ENCODE results near the gene SLC5A4.
A peak's percentile ranks its signal among the peaks of the same experiment; 100 is the strongest.

Gene SLC5A4

DNA sequence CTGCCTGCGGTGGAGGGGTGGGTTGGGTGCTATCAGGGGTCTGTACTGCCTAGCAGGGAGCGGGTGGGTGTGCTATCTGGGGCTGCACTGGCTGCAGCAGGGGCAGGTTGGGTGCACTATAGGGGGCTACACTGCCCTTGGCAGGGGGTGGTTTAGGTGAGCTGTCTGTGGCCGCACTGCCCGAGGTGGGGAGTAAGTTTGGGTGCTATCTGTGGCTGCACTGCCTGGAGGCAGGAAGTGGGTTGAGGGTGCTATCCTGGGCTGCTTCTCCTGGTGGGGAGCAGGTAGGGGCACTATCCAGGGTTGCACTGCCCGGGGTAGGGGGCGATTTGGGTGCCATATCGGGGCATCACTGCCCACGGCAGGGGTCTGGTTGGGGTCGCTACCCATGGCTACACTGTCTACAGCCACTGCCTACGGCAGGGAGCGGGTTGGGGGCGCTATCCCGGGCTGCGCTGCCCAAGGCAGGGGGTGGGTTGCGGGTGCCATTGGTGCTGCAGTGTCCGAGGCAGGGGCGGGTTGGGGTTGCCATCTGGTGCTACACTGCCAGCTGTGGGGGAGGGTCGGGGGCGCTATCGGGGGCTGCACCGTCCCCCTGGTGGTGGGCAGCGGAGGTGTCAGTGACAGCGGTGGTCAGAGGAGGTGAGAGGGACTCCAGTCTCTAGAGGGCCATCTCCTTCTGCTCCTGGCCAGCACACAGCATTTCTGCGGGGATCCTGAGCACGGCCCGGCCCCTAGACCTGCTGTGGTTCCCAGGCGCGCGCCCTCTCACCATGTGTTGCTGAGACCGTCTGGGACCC is 49.0 kb downstream of the SLC5A4 start:
- no peak for DNase-seq (ENCODE audit: extremely low read depth, low read depth)
- TF ChIP-seq, protein P1, sequence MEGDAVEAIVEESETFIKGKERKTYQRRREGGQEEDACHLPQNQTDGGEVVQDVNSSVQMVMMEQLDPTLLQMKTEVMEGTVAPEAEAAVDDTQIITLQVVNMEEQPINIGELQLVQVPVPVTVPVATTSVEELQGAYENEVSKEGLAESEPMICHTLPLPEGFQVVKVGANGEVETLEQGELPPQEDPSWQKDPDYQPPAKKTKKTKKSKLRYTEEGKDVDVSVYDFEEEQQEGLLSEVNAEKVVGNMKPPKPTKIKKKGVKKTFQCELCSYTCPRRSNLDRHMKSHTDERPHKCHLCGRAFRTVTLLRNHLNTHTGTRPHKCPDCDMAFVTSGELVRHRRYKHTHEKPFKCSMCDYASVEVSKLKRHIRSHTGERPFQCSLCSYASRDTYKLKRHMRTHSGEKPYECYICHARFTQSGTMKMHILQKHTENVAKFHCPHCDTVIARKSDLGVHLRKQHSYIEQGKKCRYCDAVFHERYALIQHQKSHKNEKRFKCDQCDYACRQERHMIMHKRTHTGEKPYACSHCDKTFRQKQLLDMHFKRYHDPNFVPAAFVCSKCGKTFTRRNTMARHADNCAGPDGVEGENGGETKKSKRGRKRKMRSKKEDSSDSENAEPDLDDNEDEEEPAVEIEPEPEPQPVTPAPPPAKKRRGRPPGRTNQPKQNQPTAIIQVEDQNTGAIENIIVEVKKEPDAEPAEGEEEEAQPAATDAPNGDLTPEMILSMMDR (IDR thresholded peaks at IDR 0.05; ENCODE audit: low read depth, low read length, missing control alignments) = no peak
- H3K4me3 ChIP-seq (replicated peaks; ENCODE audit: low read depth, low read length) = no peak overlapping the region

DNA sequence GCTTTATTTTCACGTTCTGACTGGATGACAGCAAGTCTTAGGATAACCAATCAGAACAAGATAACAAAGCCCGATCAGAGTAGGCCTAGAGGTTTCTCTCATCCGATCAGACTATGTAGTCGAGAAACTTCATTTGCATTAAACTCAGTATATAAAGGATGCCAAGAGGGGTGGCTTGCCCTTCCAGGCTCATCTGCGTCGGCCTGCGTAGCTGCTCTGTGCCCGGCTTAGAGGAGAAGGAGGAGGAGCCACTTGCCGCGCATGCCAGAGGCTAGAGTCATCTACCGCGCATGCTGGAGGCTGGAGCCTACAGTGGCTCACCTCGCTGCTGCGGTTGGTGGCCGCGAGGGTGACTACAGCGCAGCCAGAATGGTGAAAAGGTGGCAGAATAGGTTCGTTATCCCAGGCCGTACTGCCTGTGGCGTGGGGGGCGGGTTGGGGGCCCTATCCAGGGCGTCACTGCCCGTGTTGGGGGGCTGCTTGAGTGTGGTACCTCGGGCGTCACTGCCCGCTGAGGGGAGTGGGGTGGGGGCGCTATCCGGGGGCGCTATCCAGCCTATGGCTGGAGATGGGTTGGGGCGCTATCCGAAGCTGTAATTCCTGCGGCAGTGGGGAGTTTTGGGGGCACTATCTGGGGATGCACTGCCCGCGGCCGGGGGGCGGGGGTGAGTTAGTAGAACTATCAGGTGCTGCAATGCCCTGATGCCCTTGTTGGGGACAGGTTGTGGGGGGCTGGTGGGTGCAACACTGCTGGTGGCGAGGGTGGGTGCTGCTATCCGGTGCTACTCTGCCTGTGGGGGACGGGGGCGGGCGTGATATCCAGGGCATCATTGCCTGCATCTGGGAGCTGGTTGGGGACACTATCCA is 50.1 kb downstream of the SLC5A4 start, which contains the start of gene RFPL2:
Gene RFPL2 (minus strand): TSS at position 218 of the 867 bp plus-strand sequence. CDS start 2,622 bp downstream, outside the sequence.
- no peak for DNase-seq (ENCODE audit: extremely low read depth, low read depth)
- TF ChIP-seq, protein P1 (IDR thresholded peaks at IDR 0.05; ENCODE audit: low read depth, low read length, missing control alignments) = no peak
- no peak within 1 kb of the TSS for H3K4me3 ChIP-seq (replicated peaks; ENCODE audit: low read depth, low read length)

DNA sequence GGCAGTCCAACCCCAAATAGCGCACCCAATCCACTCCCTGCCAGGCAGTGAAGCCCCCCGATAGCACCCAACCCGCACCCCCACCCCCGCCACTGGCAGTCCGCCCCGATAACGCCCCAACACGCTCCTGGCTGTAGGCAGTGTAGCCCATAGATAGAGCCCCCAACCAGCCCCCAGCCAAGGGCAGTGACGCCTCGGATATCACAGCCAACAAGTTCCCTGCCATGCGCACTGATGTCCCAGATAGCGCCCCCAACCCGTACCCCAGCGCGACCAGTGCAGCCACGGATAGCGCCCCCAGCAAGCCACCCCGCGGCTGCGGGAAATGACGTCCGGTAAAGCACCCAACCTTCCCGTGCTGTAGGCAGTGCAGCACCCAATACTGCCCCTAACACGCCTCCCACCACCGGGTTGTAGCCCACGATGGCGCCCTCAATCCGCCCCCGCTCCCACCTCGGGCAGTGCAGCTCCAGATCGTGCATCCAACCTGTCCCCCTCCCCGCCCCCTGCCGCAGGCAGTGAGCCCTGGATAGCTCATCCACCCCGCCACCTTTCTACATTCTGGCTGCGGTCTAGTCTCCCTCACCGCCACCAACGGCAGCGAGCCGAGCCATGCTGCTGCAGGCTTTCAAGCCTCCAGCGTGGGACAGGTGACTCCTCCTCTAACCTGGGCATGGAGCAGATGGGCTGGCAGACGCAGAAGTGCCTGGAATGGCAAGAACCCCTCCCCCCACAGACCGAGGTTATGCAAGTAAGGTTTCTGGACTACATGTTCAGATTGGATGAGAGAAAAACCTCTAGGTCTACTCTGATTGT is 50.9 kb downstream of the SLC5A4 start:
- no peak overlapping the region for H3K4me3 ChIP-seq (replicated peaks; ENCODE audit: low read depth, low read length)
- no peak for DNase-seq (ENCODE audit: extremely low read depth, low read depth)
- TF ChIP-seq, protein P1 (IDR thresholded peaks at IDR 0.05; ENCODE audit: low read depth, low read length, missing control alignments) = no peak

DNA sequence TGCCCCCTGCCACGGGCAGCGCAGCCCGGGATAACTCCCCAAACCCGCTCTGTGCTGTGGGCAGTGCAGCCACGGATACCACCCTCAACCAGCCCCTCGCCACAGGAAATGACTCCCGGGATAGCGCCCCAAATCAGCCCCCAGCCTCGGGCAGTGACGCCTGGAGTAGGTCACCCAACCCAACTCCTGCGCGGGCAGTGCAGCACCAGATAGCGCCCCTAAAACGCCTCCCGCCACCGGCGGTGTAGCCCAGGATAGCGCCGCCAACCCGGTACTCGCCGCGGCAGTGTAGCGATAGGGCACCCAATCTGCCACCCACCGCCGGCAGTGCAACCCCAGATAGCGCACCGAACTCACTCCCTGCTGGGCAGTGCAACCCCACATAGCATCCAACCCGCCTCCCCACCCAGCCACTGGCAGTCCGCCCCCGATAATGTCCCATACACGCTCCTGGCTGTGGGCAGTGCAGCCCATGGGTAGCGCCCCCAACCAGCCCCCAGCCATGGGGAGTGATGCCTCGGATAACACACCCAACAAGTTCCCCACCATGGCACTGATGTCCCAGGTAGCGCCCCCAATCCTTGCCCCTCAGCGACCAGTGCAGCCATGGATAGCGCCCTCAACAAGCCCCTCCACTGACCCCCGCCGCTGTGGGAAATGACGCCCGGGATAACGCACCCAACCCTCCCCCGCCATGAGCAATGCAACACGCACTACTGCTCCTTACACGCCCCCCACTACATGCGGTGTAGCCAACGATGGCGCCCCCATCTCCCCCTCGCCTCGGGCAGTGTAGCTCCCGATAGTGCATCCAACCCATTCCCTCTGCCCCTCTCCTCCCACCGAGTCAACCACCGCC is 51.7 kb downstream of the SLC5A4 start:
- H3K4me3 ChIP-seq (replicated peaks; ENCODE audit: low read depth, low read length) = no peak overlapping the region
- TF ChIP-seq, protein P1 (IDR thresholded peaks at IDR 0.05; ENCODE audit: low read depth, low read length, missing control alignments) = no peak
- no peak for DNase-seq (ENCODE audit: extremely low read depth, low read depth)

DNA sequence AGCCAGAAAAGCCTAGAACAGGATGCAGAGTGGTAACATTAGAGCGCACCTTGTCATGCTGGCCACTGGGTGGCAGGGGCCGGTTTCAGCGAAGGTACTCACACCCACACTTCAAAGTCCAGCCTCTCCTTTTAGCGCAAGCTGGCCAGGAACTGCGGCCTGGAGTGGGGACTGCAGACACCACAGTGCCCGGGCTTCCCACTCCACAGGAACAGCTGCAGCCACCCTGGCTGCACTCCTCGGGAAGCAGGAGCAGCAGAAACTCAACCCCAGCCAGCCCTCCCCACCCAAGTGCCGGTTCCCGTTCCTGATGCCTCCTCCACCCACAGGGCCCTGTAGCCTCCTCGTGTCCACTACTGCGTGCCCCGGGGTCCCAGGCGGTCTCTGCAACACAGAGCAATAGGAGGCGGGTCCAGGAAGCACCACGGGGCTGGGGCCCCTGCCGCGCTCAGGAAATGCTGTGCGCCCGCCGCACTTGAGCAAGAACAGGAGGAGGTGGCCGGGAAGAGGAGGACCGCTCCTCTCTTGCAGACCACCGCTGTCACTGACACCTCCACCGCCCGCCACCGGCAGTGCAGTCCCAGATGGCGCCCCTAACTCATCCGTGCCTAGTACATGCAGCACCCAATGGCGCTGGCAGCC is 52.5 kb downstream of the SLC5A4 start:
- peak; percentile 19 for DNase-seq (ENCODE audit: extremely low read depth, low read depth)
- no peak overlapping the region for H3K4me3 ChIP-seq (replicated peaks; ENCODE audit: low read depth, low read length)
- TF ChIP-seq, protein P1 (IDR thresholded peaks at IDR 0.05; ENCODE audit: low read depth, low read length, missing control alignments) = peak; percentile 63
